Ishikawa (cell line): ENCODE results near the gene PRELID2.

Experiments used
- CEBPB ChIP-seq: IDR thresholded peaks from 2 replicates; pipeline ENCODE4 v1.6.1; 2012
- CREB1 ChIP-seq: IDR thresholded peaks from 2 replicates; pipeline ENCODE4 v1.6.1; 2012; ENCODE audit warnings: low read depth
- EGR1 ChIP-seq: IDR thresholded peaks from 2 replicates; pipeline ENCODE4 v1.6.1; 2012
- EP300 ChIP-seq: IDR thresholded peaks from 2 replicates; pipeline ENCODE4 v1.6.1; 2012; ENCODE audit warnings: borderline replicate concordance
- FOXM1 ChIP-seq: IDR thresholded peaks from 2 replicates; pipeline ENCODE4 v1.6.1; 2012; ENCODE audit warnings: low read depth, borderline replicate concordance
- NFIC ChIP-seq: IDR thresholded peaks from 2 replicates; pipeline ENCODE4 v1.6.1; 2012
- RAD21 ChIP-seq: IDR thresholded peaks from 2 replicates; pipeline ENCODE4 v1.6.1; 2012; ENCODE audit warnings: low read depth
- TAF1 ChIP-seq: IDR thresholded peaks from 2 replicates; pipeline ENCODE4 v1.6.1; 2012; ENCODE audit warnings: low read depth, mild to moderate bottlenecking
- TCF12 ChIP-seq: IDR thresholded peaks from 2 replicates; pipeline ENCODE4 v1.6.1; 2012; ENCODE audit warnings: low read depth
- TEAD4 ChIP-seq: IDR thresholded peaks from 2 replicates; pipeline ENCODE4 v1.6.1; 2012
- YY1 ChIP-seq: IDR thresholded peaks from 2 replicates; pipeline ENCODE4 v1.6.1; 2012; ENCODE audit warnings: low read depth
- ZBTB7A ChIP-seq: IDR thresholded peaks from 2 replicates; pipeline ENCODE4 v1.6.1; 2012; ENCODE audit warnings: low read depth
- TF ChIP-seq, protein P1 (sequence below): IDR thresholded peaks from 2 replicates; pipeline ENCODE4 v1.6.1; 2012
- TF ChIP-seq, protein P2 (sequence below): IDR thresholded peaks from 2 replicates; pipeline ENCODE4 v1.6.1; 2012; ENCODE audit warnings: low read depth, mild to moderate bottlenecking
- TF ChIP-seq, protein P3 (sequence below): IDR thresholded peaks from 2 replicates; pipeline ENCODE4 v1.6.1; 2012

PRELID2 gene

DNA sequence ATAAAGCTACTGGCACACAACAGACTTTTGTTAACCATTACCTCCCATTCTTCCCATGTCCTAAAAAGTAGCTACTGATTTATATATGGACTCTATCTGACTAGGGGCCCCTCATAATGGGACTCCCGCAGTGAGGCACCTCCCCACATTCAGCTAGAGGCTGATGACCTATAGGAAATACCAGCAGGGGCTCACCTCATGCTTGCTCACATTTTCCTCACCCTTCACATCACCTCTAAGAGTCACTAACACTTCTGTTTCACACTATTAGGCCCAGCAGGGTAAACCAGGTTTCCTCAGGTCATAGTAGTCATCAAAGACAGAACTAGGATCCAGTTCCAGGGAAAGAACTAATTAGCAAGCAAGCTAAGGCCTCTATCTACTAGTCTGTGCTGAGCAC, 60.7 kb downstream of the PRELID2 start:
- peak; percentile 91 for TF ChIP-seq TCF12
- TF ChIP-seq RAD21, result no peak
- TF ChIP-seq EGR1, result no peak
- peak; percentile 81 for TF ChIP-seq TEAD4
- peak; percentile 92 for TF ChIP-seq EP300
- TF ChIP-seq, protein P1, sequence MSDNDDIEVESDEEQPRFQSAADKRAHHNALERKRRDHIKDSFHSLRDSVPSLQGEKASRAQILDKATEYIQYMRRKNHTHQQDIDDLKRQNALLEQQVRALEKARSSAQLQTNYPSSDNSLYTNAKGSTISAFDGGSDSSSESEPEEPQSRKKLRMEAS, result peak; percentile 51; the same call in 1 of the 2 replicates
- TF ChIP-seq FOXM1, result peak; percentile 73; the same call in 1 of the 2 replicates
- TF ChIP-seq, protein P2, sequence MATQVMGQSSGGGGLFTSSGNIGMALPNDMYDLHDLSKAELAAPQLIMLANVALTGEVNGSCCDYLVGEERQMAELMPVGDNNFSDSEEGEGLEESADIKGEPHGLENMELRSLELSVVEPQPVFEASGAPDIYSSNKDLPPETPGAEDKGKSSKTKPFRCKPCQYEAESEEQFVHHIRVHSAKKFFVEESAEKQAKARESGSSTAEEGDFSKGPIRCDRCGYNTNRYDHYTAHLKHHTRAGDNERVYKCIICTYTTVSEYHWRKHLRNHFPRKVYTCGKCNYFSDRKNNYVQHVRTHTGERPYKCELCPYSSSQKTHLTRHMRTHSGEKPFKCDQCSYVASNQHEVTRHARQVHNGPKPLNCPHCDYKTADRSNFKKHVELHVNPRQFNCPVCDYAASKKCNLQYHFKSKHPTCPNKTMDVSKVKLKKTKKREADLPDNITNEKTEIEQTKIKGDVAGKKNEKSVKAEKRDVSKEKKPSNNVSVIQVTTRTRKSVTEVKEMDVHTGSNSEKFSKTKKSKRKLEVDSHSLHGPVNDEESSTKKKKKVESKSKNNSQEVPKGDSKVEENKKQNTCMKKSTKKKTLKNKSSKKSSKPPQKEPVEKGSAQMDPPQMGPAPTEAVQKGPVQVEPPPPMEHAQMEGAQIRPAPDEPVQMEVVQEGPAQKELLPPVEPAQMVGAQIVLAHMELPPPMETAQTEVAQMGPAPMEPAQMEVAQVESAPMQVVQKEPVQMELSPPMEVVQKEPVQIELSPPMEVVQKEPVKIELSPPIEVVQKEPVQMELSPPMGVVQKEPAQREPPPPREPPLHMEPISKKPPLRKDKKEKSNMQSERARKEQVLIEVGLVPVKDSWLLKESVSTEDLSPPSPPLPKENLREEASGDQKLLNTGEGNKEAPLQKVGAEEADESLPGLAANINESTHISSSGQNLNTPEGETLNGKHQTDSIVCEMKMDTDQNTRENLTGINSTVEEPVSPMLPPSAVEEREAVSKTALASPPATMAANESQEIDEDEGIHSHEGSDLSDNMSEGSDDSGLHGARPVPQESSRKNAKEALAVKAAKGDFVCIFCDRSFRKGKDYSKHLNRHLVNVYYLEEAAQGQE, result no peak
- peak; percentile 22; the same call in 1 of the 2 replicates for TF ChIP-seq CEBPB
- TF ChIP-seq NFIC, result peak; percentile 75

DNA sequence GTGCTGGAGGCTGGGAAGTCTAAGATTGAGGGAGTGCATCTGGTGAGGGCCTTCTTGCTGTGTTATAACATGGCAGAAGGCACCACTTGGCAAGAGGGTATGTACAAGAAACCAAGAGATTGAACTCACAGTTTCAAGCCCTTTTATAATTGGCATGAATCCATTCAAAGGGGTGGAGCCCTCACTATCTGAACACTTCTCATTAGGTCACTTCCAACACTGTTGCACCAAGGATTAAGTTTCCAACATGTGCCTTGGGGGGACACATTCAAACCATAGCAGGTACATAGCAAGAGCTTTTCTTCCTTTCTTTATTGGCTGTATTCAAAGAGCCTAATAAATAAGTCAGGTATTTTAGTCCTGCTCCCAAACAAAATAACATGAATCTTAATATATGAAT, 62.7 kb downstream of the PRELID2 start:
- TF ChIP-seq CREB1 (no peak), TCF12 (no peak), RAD21 (no peak), EP300 (no peak), FOXM1 (no peak), TAF1 (no peak), NFIC (no peak), ZBTB7A (no peak), EGR1 (no peak), TEAD4 (no peak), YY1 (no peak), CEBPB (no peak)
- TF ChIP-seq, protein P2, result no peak
- TF ChIP-seq, protein P3, sequence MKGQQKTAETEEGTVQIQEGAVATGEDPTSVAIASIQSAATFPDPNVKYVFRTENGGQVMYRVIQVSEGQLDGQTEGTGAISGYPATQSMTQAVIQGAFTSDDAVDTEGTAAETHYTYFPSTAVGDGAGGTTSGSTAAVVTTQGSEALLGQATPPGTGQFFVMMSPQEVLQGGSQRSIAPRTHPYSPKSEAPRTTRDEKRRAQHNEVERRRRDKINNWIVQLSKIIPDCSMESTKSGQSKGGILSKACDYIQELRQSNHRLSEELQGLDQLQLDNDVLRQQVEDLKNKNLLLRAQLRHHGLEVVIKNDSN, result no peak
- TF ChIP-seq, protein P1, result no peak

GRCh38 chr5:145768863-145769262, 66.3 kb downstream of the PRELID2 start:
- TF ChIP-seq, protein P1, result no peak
- TF ChIP-seq ZBTB7A, result no peak
- TF ChIP-seq, protein P2, result no peak
- TF ChIP-seq CREB1, result no peak
- no peak for TF ChIP-seq EGR1
- no peak for TF ChIP-seq TEAD4
- no peak for TF ChIP-seq NFIC
- TF ChIP-seq, protein P3, result no peak
- no peak for TF ChIP-seq TCF12
- no peak for TF ChIP-seq TAF1
- TF ChIP-seq CEBPB, result no peak
- no peak for TF ChIP-seq EP300
- no peak for TF ChIP-seq YY1
- no peak for TF ChIP-seq RAD21
- no peak for TF ChIP-seq FOXM1

DNA sequence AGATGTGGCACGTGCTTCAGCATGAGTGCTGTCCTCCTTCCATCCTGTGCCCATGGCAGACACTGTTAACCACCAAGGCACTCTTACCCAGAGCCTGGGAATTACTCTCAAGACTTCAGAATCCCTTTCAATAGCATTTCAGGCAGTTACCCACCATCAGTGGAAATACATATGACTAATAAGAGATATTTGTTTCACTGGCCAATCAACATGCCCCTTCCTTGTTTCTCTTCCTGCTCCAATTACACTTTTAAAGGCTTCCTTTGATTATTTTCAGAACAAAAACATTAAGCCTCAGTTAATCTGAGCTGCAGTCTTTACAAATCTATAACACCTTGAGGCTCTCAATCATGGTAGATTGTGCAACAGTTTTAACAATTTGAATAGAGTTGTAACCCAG, 70.8 kb downstream of the PRELID2 start:
- TF ChIP-seq NFIC (no peak), FOXM1 (no peak), RAD21 (no peak)
